Measurements from ENCODE around the gene CRTC3.

- TF ChIP-seq REST (IDR thresholded peaks at IDR 0.05) (no peak), EGR1 (IDR thresholded peaks at IDR 0.05; ENCODE audit: low read depth in 2 of 2) (no peak), SP1 (IDR thresholded peaks at IDR 0.05) (no peak), GABPA (IDR thresholded peaks at IDR 0.05 in 1 of 2, conservative IDR thresholded peaks at IDR 0.05 in 1 of 2) (no peak), TAF1 (conservative IDR thresholded peaks at IDR 0.05) (no peak), RAD21 (IDR thresholded peaks at IDR 0.05) (peak; percentile 72 to 81), YY1 (IDR thresholded peaks at IDR 0.05) (no peak), NR2F2 (IDR thresholded peaks at IDR 0.05) (no peak)
- TF ChIP-seq, protein P1, sequence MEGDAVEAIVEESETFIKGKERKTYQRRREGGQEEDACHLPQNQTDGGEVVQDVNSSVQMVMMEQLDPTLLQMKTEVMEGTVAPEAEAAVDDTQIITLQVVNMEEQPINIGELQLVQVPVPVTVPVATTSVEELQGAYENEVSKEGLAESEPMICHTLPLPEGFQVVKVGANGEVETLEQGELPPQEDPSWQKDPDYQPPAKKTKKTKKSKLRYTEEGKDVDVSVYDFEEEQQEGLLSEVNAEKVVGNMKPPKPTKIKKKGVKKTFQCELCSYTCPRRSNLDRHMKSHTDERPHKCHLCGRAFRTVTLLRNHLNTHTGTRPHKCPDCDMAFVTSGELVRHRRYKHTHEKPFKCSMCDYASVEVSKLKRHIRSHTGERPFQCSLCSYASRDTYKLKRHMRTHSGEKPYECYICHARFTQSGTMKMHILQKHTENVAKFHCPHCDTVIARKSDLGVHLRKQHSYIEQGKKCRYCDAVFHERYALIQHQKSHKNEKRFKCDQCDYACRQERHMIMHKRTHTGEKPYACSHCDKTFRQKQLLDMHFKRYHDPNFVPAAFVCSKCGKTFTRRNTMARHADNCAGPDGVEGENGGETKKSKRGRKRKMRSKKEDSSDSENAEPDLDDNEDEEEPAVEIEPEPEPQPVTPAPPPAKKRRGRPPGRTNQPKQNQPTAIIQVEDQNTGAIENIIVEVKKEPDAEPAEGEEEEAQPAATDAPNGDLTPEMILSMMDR (IDR thresholded peaks at IDR 0.05; ENCODE audit: low read depth, low read length, missing input control): peak; percentile 42
Observed at GRCh38 chr15:90603893-90604292, 74.2 kb downstream of the CRTC3 start.
